Measurements from ENCODE around the gene OR7C2.
"Not testable (repeated sequence)": the region's sequence is repeated elsewhere in the genome, so short reads cannot be mapped to it uniquely, and the experiment has no call there.

The OR7C2 gene

DNA sequence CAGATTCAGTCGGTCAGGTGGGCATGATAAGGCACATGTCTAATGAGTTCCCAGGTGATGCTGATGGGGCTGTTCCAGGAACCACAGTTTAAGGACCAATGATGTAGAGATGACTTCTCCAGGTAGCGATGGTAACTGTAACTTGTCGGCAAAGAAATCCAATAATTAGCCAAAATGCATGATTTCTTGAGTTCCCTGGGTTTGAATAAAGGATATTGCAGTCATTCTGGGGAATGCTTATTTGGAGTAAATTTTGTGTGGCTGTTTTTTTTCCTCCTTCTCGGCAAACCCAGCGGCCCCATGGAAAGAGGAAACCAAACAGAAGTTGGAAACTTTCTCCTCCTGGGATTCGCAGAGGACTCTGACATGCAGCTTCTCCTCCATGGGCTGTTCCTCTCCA, at the start of gene OR7C2:
OR7C2 (plus strand) TSS at position 301 of the 400 bp plus-strand sequence; CDS start at position 301, 0 bp downstream.
- DNase-seq (ENCODE audit: low read depth) = no peak

DNA sequence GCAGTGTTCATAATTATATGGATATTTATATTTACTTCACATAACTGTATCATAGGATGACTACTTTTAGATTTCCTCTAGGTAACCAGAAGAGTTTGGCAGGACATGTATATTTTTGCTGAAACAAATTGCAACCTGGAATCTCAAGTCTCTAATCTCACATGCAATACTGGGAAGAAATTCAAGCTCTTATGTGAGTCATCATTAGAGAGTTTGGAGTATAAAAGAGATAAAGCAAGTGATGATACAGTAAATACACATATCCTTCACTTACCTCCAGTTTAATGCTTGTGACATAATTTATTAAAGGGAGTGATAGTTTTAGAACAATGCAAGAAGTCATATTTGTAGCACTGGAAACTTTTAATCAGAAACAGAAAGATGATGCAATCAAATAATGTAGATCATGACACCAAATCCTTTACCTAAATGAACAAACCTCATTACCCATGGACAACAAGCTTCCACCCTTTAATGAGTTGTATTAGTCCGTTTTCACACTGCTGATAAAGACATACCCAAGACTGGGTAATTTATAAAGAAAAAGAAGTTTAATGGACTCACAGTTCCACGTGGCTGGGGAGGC, 39.5 kb upstream of the OR7C2 start:
- DNase-seq (ENCODE audit: low read depth) = no peak

DNA sequence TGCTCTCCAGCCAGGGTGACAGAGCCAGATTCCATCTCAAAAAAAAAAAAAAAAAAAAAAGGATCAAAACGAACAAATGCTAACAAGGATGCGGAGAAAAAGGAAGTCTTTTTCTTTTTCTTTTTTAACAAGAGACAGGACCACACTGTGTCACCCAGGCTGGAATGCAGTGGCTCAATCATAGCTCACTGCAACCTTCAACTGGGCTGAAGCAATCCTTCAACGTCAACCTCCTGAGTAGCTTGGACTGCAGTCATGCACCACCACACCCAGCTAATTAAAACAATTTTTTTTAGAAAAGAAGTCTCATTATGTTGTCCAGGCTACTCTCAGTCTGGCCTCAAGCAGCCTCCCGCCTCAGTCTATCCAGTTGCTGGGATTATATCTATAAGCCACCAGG, 34.6 kb upstream of the OR7C2 start:
- no peak for DNase-seq (ENCODE audit: low read depth)

DNA sequence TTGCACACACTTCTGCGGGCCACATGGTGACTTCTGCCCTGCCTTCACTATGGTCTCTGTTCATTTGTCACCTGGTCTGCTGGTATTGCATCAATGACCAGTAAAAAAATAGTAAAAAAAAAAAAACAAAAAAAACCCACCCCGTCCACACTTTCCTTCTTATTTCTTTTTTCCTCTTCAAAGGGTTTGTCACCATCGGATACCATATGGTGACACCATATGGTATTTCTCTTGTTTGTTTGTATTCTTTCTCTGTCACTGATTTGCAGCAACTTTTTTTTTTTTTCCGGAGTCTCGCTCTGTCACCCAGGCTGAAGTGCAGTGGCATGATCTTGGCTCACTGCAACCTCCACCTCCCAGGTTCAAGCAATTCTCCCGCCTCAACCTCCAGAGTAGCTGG, 26.2 kb upstream of the OR7C2 start:
- no peak for DNase-seq (ENCODE audit: low read depth)

DNA sequence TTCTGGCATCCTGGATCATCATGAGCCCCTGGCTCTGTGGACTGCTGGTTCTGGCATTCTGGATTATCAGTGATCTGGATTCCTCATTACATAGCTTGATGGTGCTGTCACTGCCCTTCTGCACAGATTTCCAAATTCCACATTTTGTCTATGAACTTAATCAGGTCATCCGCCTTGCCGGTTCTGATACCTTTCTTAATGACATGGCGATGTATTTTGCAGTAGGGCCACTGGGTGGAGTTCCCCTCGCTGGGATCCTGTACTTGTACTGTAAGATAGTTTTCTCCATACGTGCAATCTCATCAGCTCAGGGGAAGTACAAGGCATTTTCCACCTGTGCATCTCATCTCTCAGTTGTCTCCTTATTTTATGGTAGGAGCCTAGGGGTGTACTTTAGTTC, 24.4 kb upstream of the OR7C2 start:
- DNase-seq (ENCODE audit: low read depth) = no peak

DNA sequence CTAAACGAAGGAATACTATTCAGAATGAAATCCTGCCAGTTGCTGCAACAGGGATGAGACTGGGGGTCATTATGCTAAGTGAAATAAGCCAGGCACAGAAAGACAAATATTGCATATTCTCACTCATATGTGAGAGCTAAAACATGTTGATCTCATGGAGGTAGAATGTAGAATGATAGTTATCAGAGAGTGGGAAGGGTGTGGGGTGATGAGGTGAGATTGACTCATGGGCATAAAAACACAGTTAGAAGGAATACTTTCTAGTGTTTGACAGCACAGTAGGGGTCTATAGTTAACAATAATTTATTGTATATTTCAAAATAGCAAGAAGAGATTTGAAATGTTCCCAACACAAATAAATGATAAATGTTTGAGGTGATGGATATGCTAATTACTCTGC, 7.8 kb upstream of the OR7C2 start:
- DNase-seq (ENCODE audit: low read depth) = no peak

DNA sequence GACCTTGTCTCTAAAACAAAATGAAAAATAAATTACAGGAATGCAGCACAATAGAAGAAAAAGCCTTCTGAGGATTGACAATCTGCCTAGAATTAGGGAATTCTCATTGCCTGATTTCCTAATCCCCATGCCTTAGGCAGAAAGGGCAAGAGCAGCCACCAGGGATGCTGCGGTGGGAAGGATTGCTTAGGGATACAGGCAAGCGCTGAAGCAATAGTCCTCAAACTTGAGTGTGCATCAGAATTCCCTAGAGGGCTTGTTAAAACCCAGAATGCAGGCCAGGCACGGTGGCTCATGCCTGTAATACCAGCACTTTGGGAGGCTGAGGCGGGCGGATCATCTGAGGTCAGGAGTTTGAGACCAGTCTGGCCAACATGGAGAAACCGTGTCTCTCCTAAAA, 1.0 kb upstream of the OR7C2 start:
- DNase-seq (ENCODE audit: low read depth) = no peak

DNA sequence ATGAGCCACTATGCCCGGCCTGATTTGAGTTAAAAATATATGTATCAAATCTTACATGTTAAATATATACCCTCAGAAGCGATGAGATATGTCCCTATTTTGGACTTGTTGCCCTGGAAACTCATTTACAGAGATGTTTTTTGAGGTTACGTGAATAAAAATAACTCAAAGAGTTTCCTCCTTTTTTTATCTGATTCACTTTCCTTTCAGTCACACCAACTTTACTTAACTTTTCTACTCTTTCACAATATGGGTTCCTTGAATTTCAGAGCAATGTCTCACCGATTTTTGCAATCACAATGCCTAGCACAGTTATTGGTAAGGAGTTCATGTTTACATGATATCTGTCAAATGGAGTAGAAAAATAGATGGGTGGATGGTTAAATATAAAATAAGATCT, 2.3 kb downstream of the OR7C2 start:
- DNase-seq (ENCODE audit: low read depth) = no peak

DNA sequence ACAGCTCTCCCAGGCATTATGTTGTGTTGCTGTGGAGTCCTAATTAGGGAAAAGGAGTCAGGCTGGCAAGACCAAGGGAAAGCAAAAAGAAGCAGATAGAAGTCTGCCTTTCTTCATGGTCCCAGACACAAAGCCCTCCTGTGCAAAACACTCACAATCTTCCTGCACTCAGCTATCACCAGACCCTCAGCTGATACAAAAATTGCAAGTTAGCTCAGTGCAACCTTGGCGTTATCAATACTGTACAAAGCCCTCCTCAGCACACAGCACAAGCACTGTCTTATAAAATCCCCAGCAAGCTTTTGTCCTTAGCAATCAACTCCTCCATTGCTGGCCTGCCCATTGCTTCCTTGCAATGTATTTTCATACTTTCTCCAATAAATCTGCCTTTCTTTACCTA, 3.2 kb downstream of the OR7C2 start:
- no peak for DNase-seq (ENCODE audit: low read depth)

DNA sequence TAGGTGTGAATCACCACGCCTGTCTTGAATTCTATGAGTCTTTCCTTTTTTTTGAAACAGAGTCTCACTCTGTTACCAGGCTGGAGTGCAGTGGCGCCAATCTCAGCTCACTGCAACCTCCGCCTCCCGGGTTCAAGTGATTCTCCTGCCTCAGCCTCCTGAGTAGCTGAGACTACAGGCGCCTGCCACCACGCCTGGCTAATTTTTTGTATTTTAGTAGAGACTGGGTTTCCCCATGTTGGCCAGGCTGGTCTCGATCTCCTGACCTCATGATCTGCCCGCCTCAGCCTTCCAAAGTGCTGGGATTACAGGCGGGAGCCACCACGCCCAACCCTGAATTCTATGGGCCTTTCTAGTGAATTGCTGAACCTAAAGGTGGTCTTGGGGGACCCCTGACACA, 8.1 kb downstream of the OR7C2 start:
- not testable (repeated sequence) for DNase-seq (ENCODE audit: low read depth)

DNA sequence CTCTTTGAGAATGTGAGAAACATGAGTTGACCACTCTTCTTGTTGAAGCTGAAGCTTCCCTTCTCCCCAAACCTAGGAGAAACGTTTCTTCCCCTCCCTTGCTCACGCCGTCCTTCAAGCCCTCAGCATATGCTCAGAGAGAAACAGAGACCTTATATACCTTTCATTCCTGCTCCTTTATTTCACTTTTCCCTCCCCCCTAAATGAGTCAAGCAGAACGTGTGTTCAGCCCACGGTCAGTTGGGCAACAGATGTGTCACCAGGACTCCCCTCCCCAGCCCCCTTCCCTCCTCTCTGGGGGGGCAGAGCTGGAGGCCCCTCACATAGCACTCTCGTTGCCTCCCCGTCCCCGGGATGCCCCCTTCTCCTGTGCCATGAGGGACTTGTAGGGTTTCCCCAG, 8.6 kb downstream of the OR7C2 start:
- DNase-seq (ENCODE audit: low read depth) = no peak

DNA sequence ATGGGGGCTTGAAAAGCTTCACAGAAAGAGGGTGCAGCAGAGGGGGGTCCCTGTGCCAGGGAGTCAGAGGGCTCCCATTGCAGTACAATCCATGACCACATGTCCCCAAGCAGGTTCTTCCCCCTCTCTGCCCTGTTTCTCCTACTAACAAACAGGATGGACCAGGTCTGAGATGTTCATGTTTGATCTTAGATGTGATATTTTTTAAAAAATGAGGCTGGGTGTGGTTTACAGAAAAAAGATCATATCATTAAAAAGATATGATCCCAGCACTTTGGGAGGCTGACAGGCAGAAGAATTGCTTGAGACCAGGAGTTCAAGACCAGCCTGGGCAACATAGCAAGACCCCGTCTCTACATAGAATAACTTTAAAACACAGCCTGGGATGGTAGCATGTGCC, 9.1 kb downstream of the OR7C2 start:
- DNase-seq (ENCODE audit: low read depth) = no peak

DNA sequence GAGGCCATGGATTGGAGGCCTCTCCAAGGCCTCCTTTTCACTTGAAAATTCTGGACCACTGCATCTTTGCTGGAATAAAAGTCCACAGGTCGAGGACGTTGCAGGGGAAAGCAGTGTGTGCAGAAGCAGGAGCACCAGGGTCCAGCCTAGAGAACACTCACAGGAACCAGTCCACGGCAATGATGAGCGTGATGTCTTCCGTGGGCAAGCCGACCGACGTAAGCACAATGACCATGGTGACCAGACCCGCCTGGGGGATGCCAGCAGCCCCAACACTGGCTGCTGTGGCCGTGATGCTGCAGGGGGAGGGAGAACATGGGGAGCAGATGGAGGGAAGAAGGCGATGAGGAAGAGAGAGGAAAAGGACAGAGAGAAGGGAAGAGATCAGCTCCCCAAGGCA, 11.5 kb downstream of the OR7C2 start:
- DNase-seq (ENCODE audit: low read depth) = no peak

DNA sequence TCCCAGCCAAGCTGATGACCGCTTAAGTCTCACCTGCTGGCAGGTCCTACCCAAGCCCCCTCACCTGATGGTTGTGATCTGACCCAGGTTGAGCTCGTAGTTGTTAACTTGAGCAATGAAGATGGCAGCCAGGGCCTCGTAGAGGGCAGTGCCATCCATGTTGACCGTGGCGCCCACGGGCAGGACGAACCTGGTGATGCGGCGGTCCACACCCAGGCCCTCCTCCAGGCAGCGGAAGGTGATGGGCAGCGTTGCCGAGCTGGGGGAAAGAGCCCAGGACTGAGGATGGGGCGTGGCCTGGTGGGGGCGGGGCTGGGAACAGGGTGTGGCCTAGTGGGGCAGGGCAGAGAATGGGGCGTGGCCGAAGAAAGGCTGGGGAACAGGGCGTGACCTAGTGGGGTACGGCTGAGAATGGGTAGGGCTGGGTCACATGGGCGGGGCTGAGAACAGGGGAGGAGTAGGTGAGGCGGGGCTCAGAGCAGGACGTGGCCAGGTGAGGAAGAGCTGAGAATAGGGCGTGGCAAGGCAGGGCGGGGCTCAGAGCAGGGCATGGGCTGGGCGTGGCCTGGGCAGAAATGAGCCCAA, 12.9 kb downstream of the OR7C2 start:
- DNase-seq (ENCODE audit: low read depth) = no peak

DNA sequence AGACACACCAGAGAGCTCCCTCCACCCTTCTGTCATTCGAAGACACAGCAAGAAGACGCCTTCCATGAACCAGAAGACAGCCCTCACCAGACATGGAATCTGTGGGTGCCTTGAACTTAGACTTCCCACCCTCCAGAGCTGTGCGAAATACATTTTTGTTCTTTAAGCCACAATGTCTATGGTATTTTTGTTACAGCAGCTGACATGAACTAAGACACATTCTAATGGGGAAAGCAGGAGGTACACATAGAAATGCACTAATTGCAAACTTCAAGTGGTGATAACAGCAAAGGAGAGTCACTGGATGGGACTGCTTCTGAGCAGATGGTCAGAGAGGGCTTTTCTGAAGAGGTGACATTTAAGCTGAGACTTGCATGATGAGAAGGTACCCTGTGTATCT, 16.2 kb downstream of the OR7C2 start:
- DNase-seq (ENCODE audit: low read depth) = no peak

DNA sequence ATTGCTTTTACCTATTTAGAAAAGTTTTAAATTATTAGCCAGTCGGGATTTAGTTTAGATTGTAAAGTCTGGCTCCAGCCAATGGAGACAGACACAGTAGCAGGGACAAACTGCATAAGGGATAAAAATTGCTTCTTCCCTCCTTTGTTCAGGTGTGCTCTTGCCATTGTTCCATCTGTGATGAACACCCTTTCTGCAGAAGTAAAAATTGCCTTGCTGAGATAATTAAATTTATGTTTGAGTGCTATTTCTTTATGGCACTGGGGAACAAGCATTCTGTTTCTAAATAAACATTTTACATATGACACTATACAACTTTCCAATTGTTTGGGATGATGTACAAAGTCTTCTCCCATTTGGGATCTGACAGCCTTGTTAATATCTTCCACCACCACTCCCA, 18.0 kb downstream of the OR7C2 start:
- DNase-seq (ENCODE audit: low read depth) = no peak

DNA sequence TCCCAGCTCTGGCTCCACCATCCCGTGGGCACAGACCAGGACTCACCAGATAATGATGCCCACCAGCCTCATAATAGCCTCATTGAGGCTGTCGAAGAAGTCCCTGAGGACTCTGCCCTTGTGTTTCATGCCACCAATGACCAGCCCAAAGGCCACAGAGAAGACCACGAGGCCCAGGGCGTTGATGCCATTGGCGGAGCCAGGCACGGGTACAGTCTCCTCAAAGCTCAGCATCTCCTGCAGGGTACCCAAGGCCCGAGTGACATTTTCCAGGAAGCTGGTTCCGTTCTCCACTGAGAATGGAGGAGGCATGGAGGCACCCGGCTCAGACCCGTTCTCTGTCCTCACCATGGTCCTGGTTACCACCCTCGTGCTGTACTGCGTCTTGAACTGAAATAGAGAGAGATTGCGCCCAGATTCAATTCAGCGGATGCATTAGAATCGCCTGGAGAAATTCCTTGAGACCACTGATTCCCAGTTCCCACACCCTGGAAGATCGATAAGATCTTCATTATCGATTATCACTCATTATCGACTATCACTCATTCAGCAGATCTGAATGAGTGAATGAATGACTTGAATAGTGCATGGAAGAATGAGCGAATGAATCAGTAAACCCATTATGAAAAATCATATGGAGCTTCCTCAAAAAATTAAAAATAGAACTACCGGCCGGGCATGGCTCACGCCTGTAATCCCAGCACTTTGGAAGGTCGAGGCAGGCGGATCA, 20.8 kb downstream of the OR7C2 start:
- no peak for DNase-seq (ENCODE audit: low read depth)

DNA sequence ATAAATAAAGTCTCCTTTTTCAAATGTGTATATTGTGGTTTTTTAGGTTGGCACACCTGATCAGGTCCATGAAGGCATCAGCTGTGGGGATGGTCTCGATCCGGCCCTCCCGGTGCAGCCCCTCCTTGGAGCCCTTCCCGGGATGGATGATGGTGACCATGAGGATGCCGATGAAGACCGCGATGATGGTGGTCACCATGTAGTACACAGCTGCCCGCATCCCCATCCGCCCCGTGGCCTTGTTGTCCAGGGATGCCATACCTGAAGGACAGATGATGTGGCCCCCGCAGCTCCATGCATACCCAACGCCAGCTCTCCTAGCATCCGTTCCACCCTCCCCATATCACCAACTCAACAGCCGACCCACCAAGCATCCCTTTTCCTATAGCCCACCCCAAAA, 27.0 kb downstream of the OR7C2 start:
- DNase-seq (ENCODE audit: low read depth) = no peak

DNA sequence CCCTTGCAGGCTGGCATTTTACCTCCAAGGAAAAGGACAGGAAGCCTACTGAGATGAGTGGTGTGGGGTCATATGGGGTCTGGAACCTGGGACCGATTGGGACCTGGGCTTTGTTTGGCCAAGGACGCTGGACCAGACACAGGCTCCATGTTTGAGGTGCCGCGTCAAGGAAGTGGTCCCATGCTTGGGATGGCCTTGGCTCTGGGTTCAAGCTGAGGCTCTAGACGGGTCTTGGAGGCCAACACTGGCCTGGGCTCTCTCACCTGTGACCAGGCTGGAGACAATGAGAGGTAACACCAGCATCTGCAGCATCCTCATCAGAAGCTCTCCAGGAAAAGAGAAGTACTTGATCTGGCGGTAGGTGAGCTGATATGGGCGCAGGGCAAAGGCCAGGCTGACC, 30.2 kb downstream of the OR7C2 start:
- DNase-seq (ENCODE audit: low read depth) = no peak

DNA sequence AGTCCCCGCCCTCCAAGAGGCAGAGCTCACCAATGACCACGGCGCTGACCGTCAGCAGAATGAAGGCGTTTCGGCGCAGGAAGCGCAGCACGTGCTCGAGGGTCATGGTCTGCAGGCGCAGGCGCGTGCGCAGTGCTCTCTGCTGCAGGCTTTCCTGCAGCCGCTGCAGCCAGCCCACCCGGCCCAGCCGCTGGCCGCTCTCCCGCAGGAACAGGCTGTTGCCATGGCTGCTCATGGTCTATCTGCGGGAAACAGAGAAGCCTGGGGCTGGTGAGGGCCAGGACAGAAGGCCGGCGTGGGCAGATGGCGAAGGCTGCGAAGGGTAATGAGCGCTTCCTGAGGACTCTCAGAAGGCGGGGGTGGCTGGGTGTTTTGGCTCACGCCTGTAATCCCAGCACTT, 31.4 kb downstream of the OR7C2 start:
- no peak for DNase-seq (ENCODE audit: low read depth)

DNA sequence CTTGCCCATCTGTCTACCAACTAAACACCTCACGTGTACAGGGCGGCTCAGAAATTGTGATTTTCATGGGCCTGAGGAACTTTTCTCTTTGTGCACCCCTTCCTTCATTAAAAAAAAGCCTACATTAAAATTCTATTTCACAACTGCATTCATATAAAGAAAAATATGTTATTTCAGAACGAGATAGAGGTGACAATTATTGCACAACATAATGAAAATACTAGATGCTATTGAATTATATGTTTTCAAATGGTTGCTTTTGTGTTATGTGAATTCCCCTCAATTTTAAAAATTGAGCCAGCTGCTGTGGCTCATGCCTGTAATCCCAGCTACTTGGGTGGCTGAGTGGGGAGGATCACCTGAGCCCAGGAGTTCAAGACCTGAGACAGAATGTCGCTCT, 33.2 kb downstream of the OR7C2 start:
- DNase-seq (ENCODE audit: low read depth) = no peak

DNA sequence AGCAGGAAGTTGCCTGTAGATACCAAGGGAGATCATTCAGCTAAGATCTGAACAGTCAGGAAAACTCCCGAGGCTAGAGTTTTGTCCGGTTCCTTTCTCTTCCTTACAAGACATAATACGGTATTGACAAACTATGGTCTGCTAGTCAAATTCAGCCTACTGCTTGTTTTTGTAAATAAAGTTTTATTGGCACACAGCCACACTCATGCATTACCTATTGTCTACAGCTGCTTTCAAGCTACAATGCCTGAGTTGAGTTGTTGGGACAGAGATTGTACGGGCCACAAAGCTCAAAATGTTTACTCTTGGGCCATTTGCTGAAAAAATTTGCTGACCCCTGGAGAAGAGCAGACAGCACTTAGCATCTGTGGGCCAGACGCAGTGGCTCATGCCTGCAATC, 35.8 kb downstream of the OR7C2 start:
- no peak for DNase-seq (ENCODE audit: low read depth)

DNA sequence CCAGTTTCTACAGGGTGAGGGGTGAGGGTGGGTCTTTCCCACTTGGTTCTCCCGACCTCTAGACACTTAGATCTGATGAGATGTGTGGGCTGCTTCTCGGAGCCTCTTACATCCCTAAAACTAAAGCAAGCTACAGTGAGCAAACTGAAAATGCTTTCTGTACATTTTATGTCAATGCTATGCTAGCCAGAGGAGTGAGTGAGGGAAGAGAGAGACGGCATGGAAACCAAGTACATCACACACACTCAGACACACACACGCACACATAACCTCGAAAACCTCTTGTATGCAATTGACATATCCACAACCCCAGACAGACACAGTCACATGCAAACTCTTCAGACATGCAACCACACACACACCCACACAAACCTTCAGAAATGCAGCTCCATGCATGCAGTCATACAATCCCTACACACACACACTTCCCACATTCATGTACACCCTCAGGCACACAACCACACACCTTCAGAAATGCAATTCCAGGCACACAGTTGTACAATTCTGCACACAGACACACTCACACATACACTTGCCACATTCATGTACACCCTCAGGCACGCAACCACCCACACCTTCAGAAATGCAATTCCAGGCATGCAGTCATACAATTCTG, 37.0 kb downstream of the OR7C2 start:
- no peak for DNase-seq (ENCODE audit: low read depth)

All from activated T-cell treated with anti-CD3 and anti-CD28 coated beads for 24 hours (primary cell).